OCI-LY3 (cell line): Measurements from ENCODE around the gene SHC3.

ENCODE experiments used
- CTCF ChIP-seq: fragments of 200-600, 300-600 bp; sonication (generic); IDR thresholded peaks from 2 replicates; pipeline ENCODE4 v1.5.1; 2014; ENCODE audit warnings: antibody characterized with exemption, low read length, low read depth
- EZH2phosphoT487 ChIP-seq: fragments of 200-600 bp; shearing (Covaris generic); IDR thresholded peaks from 2 replicates; pipeline ENCODE4 v1.6.1; 2018; ENCODE audit warnings: antibody characterized with exemption, mixed run types, low read depth

GRCh38 chr9:88998503-88998902 is 180.1 kb downstream of the SHC3 start:
- TF ChIP-seq CTCF (no peak), EZH2phosphoT487 (no peak)
